NB4 (cell line): ENCODE measurements around the gene KLHL22.
A peak's percentile ranks its signal among the peaks of the same experiment; 100 is the strongest.

Source experiments
- TF ChIP-seq, protein P1 (sequence below): IDR thresholded peaks from 2 replicates; pipeline ENCODE4 v1.6.1; 2011; ENCODE audit warnings: low read depth, low read length
- TF ChIP-seq, protein P2 (sequence below): IDR thresholded peaks from one replicate; pipeline ENCODE4 v1.5.1; 2012; ENCODE audit warnings: low read depth, low read length

DNA sequence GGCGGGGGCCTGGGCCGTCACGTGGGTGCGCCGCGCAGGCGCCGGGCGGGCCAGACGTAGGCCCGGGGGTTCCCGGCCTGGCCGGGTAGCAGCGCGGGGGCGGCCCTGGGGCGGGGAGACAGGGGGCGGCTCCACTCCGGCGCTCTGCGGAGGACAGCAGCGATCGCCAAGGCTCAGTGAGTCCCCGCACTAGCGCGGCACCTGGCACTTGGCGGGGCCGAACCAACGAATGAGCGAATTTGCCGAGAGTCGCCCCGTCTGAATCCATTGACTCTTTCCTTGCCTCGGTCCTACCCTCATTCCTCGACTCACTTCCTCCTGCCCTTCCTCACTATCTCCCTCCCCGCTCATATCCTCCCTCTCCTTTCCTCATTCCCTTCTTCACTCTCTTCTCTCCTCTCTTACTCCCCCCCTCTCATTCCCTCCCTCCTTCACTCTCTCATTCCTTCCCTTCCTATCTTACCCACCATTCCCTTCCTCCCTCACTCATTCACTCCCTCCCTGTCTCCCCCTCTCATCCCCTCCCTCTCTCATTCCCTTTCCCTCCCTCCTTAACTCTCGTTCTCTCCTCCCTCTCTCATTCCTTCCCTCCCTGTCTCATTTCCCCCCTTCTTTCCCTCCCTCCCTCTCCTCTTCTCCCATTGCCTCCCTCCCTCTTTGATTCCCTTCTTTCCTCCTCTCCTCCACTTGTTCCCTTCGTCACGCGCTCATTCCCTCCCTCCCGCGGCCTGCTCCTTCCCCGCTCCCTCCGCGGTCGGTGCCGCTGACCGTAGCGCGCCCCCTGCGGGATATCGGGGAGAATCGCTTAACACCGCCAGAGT, 476 bp upstream of the KLHL22 start:
- TF ChIP-seq, protein P1, sequence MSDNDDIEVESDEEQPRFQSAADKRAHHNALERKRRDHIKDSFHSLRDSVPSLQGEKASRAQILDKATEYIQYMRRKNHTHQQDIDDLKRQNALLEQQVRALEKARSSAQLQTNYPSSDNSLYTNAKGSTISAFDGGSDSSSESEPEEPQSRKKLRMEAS, result peak; percentile 63
- TF ChIP-seq, protein P2, sequence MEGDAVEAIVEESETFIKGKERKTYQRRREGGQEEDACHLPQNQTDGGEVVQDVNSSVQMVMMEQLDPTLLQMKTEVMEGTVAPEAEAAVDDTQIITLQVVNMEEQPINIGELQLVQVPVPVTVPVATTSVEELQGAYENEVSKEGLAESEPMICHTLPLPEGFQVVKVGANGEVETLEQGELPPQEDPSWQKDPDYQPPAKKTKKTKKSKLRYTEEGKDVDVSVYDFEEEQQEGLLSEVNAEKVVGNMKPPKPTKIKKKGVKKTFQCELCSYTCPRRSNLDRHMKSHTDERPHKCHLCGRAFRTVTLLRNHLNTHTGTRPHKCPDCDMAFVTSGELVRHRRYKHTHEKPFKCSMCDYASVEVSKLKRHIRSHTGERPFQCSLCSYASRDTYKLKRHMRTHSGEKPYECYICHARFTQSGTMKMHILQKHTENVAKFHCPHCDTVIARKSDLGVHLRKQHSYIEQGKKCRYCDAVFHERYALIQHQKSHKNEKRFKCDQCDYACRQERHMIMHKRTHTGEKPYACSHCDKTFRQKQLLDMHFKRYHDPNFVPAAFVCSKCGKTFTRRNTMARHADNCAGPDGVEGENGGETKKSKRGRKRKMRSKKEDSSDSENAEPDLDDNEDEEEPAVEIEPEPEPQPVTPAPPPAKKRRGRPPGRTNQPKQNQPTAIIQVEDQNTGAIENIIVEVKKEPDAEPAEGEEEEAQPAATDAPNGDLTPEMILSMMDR, result peak; percentile 69
